Esophagus muscularis mucosa (tissue), 4 donors: Measurements from ENCODE around the gene QRICH2. TPM values are rescaled to one million over a fixed set of nuclear protein-coding genes. Genes with fewer than 3 reads are reported as not detected.
A peak's percentile ranks its signal among the peaks of the same experiment; 100 is the strongest.

ENCODE experiments used
- DNase-seq: peaks from one replicate; pipeline ENCODE4 v3.0.0-alpha.2; 2017; ENCODE audit errors: extremely low spot score
- H3K27ac ChIP-seq, 4 donors: fragments of 200-600 bp; sonication (generic); replicated peaks in 1 of 4; 1 replicate in 3 of 4; 2 replicates in 1 of 4; pipeline ENCODE4 v1.5.1; 2016 to 2019; ENCODE audit warnings: mild to moderate bottlenecking in 1 of 4
- H3K27me3 ChIP-seq, 4 donors: fragments of 200-600 bp; sonication (generic); one replicate each; pipeline versions ENCODE4 v1.5.1 to v1.6.0; 2016 to 2019
- H3K36me3 ChIP-seq, 4 donors: fragments of 200-600 bp; sonication (generic); one replicate each; pipeline ENCODE4 v1.5.1; 2016 to 2019
- H3K4me1 ChIP-seq, 4 donors: fragments of 200-600 bp; sonication (generic); one replicate each; pipeline ENCODE4 v1.5.1; 2016 to 2019
- H3K4me3 ChIP-seq, 4 donors: fragments of 200-600 bp; sonication (generic); 1 replicate in 2 of 4; 2 replicates in 2 of 4; pipeline ENCODE4 v1.5.1; 2016 to 2019; ENCODE audit warnings: mild to moderate bottlenecking in 4 of 4, moderate library complexity in 1 of 4
- H3K9me3 ChIP-seq, 4 donors: fragments of 200-600 bp; sonication (generic); 1 replicate in 3 of 4; 2 replicates in 1 of 4; pipeline ENCODE4 v1.5.1; 2016 to 2019
- CTCF ChIP-seq, 3 experiments: fragments of 200-600 bp in 2 of 3; fragments of 450-650 bp in 1 of 3; sonication (generic) in 2 of 3; IDR thresholded peaks; one replicate each; pipeline ENCODE4 v1.5.1; 2017 to 2019; ENCODE audit warnings: antibody characterized with exemption in 3 of 3, mild to moderate bottlenecking in 2 of 3, moderate library complexity in 1 of 3
- EP300 ChIP-seq: sonication (generic); formaldehyde crosslinking; IDR thresholded peaks from one replicate; pipeline ENCODE4 v1.6.1; 2017; ENCODE audit warnings: antibody characterized with exemption
- POLR2A ChIP-seq: fragments of 450-650 bp; IDR thresholded peaks from one replicate; pipeline ENCODE4 v1.6.1; 2017; ENCODE audit warnings: antibody characterized with exemption, moderate library complexity, mild to moderate bottlenecking, low read depth
- POLR2AphosphoS5 ChIP-seq, 2 donors: sonication (generic); formaldehyde crosslinking; IDR thresholded peaks; one replicate each; pipeline ENCODE4 v1.6.1; 2017; ENCODE audit warnings: antibody characterized with exemption in 2 of 2
- WGBS: methylation state at CpG from one replicate; pipeline ENCODE4 v1.1.5; 2018; 5-methylcytosine and 5-hydroxymethylcytosine counted together
- intact Hi-C: fragments of 100-400 bp; cut with DNase I; formaldehyde crosslinking; loops from one replicate; pipeline ENCODE4 v1.15.1; 2023
- total RNA-seq, 4 donors: library from RNA; depleted of rRNA; stranded (reverse); fragments of >200 nt; gene quantifications; one replicate each; pipeline versions ENCODE4 v1.1.0 to v1.2.1, GENCODE V29; 2016

The QRICH2 gene
- total RNA-seq, 4 donors from 2014 or later: 1.7 to 2.6 (median 2.1) TPM

- no peak for TF ChIP-seq CTCF (IDR thresholded peaks at IDR 0.05)
- no peak for TF ChIP-seq POLR2AphosphoS5 (IDR thresholded peaks at IDR 0.05)
- TF ChIP-seq EP300: no peak
- TF ChIP-seq POLR2A: no peak
- peaks cover 0 to 23% (median 0%) of the 10 kb centered on the region in 4 donors for H3K36me3 ChIP-seq
- no peak overlapping the region for H3K4me3 ChIP-seq
- H3K9me3 ChIP-seq: no peaks in the 10 kb centered on the region
- no peaks in the 10 kb centered on the region for H3K27me3 ChIP-seq
- intact Hi-C loops: loop anchor here (1.0 to 5.0 kb wide), 2 partner anchors 98 to 160 kb away; no protein-coding TSS in a partner anchor
- WGBS: 90% methylated on average over 13 of the region's 15 CpGs
- H3K4me1 ChIP-seq: peaks cover 8 to 14% (median 10%) of the 10 kb centered on the region in 4 donors
- no peak for DNase-seq
- H3K27ac ChIP-seq: no peak overlapping the region
Measured at GRCh38 chr17:76279742-76280287, 28.3 kb downstream of the QRICH2 start.

GRCh38 chr17:76278952-76279741 is 28.9 kb downstream of the QRICH2 start:
- DNase-seq: peak; percentile 96
- intact Hi-C loops: loop anchor here (1.0 to 5.0 kb wide), 2 partner anchors 97 to 159 kb away; no protein-coding TSS in a partner anchor

GRCh38 chr17:76278268-76278908 is 29.7 kb downstream of the QRICH2 start:
- Histone ChIP-seq H3K36me3 (peaks cover 0 to 23% (median 0%) of the 10 kb centered on the region in 4 donors), H3K4me1 (peaks cover 13 to 25% (median 18%) of the 10 kb centered on the region in 4 donors), H3K4me3 (no peak overlapping the region), H3K27me3 (no peaks in the 10 kb centered on the region), H3K27ac (no peak overlapping the region), H3K9me3 (no peaks in the 10 kb centered on the region)
- intact Hi-C loops: loop anchor here (5.0 kb wide), 1 partner anchor 96 kb away; no protein-coding TSS in a partner anchor
- WGBS: 89% methylated on average over 15 of the region's 19 CpGs
- TF ChIP-seq EP300: no peak
- TF ChIP-seq POLR2A: no peak
- no peak for TF ChIP-seq CTCF (IDR thresholded peaks at IDR 0.05)
- no peak for TF ChIP-seq POLR2AphosphoS5 (IDR thresholded peaks at IDR 0.05)
- DNase-seq: no peak

More at GRCh38 chr17:76278952-76279741, 28.9 kb downstream of the QRICH2 start:
- no peaks in the 10 kb centered on the region for H3K27me3 ChIP-seq
- H3K4me1 ChIP-seq: peaks cover 8 to 18% (median 13%) of the 10 kb centered on the region in 4 donors
- no peaks in the 10 kb centered on the region for H3K9me3 ChIP-seq
- 60% methylated on average over 16 of the region's 28 CpGs for WGBS
- peaks cover 0 to 23% (median 0%) of the 10 kb centered on the region in 4 donors for H3K36me3 ChIP-seq
- TF ChIP-seq POLR2A (no peak), EP300 (no peak), CTCF (IDR thresholded peaks at IDR 0.05) (peak; percentile 96 to 98 (median 97)), POLR2AphosphoS5 (IDR thresholded peaks at IDR 0.05) (peak; percentile 11 to 64)
- H3K4me3 ChIP-seq: no peak overlapping the region
- no peak overlapping the region for H3K27ac ChIP-seq

GRCh38 chr17:76277300-76278267 is 30.5 kb downstream of the QRICH2 start:
- H3K27me3 ChIP-seq: no peaks in the 10 kb centered on the region
- WGBS: 91% methylated on average over 25 of the region's 31 CpGs
- intact Hi-C loops: loop anchor here (5.0 kb wide), 1 partner anchor 95 kb away; no protein-coding TSS in a partner anchor
- no peaks in the 10 kb centered on the region for H3K9me3 ChIP-seq
- TF ChIP-seq EP300 (no peak), CTCF (IDR thresholded peaks at IDR 0.05) (no peak), POLR2AphosphoS5 (IDR thresholded peaks at IDR 0.05) (no peak), POLR2A (no peak)
- peaks cover 13 to 32% (median 24%) of the 10 kb centered on the region in 4 donors for H3K4me1 ChIP-seq
- DNase-seq: no peak
- peaks cover 0 to 23% (median 0%) of the 10 kb centered on the region in 4 donors for H3K36me3 ChIP-seq
- no peak overlapping the region for H3K4me3 ChIP-seq
- H3K27ac ChIP-seq: no peak overlapping the region
